Measurements from ENCODE around the gene FOCAD. TPM values are rescaled to one million over a fixed set of nuclear protein-coding genes. Genes with fewer than 3 reads are reported as not detected.

Gene FOCAD
- total RNA-seq, 1 donor from 2014 or later, result 57.2 TPM

GRCh38 chr9:20981486-20981885 is 297.4 kb downstream of the FOCAD start:
- Mint-ChIP-seq H3K4me3 (ENCODE audit: unreplicated experiment) (no peak overlapping the region), H3K9me3 (ENCODE audit: unreplicated experiment) (no peaks in the 10 kb centered on the region), H3K4me1 (ENCODE audit: unreplicated experiment) (no peaks in the 10 kb centered on the region), H3K36me3 (ENCODE audit: low read depth, unreplicated experiment) (peaks cover 9% of the 10 kb centered on the region), H3K27me3 (ENCODE audit: unreplicated experiment) (no peaks in the 10 kb centered on the region), H3K27ac (ENCODE audit: unreplicated experiment) (no peak overlapping the region)
- no peak for DNase-seq (ENCODE audit: low spot score)
- no peak for TF ChIP-seq CTCF (IDR thresholded peaks at IDR 0.05; ENCODE audit: unreplicated experiment)

- TF ChIP-seq CTCF (IDR thresholded peaks at IDR 0.05; ENCODE audit: unreplicated experiment), result no peak
- H3K27ac Mint-ChIP-seq (ENCODE audit: unreplicated experiment), result no peak overlapping the region
- H3K27me3 Mint-ChIP-seq (ENCODE audit: unreplicated experiment), result no peaks in the 10 kb centered on the region
- DNase-seq (ENCODE audit: low spot score), result no peak
- no peak overlapping the region for H3K4me3 Mint-ChIP-seq (ENCODE audit: unreplicated experiment)
- no peaks in the 10 kb centered on the region for H3K9me3 Mint-ChIP-seq (ENCODE audit: unreplicated experiment)
- H3K4me1 Mint-ChIP-seq (ENCODE audit: unreplicated experiment), result no peaks in the 10 kb centered on the region
- peaks cover 4% of the 10 kb centered on the region for H3K36me3 Mint-ChIP-seq (ENCODE audit: low read depth, unreplicated experiment)
Observed at GRCh38 chr9:20984506-20984905, 300.4 kb downstream of the FOCAD start.

- H3K9me3 Mint-ChIP-seq (ENCODE audit: unreplicated experiment), result peaks cover 3% of the 10 kb centered on the region
- H3K4me1 Mint-ChIP-seq (ENCODE audit: unreplicated experiment), result no peaks in the 10 kb centered on the region
- H3K4me3 Mint-ChIP-seq (ENCODE audit: unreplicated experiment), result no peak overlapping the region
- H3K27me3 Mint-ChIP-seq (ENCODE audit: unreplicated experiment), result peaks cover 3% of the 10 kb centered on the region
- no peak for DNase-seq (ENCODE audit: low spot score)
- H3K36me3 Mint-ChIP-seq (ENCODE audit: low read depth, unreplicated experiment), result peaks cover 19% of the 10 kb centered on the region
- H3K27ac Mint-ChIP-seq (ENCODE audit: unreplicated experiment), result no peak overlapping the region
- no peak for TF ChIP-seq CTCF (IDR thresholded peaks at IDR 0.05; ENCODE audit: unreplicated experiment)
Observed at GRCh38 chr9:20985851-20986600, 302.0 kb downstream of the FOCAD start.

- Mint-ChIP-seq H3K4me3 (ENCODE audit: unreplicated experiment) (no peak overlapping the region), H3K36me3 (ENCODE audit: low read depth, unreplicated experiment) (peaks cover 25% of the 10 kb centered on the region), H3K27ac (ENCODE audit: unreplicated experiment) (no peak overlapping the region), H3K4me1 (ENCODE audit: unreplicated experiment) (no peaks in the 10 kb centered on the region), H3K9me3 (ENCODE audit: unreplicated experiment) (peaks cover 3% of the 10 kb centered on the region), H3K27me3 (ENCODE audit: unreplicated experiment) (peaks cover 3% of the 10 kb centered on the region)
- TF ChIP-seq CTCF (IDR thresholded peaks at IDR 0.05; ENCODE audit: unreplicated experiment), result no peak
- DNase-seq (ENCODE audit: low spot score), result no peak
Observed at GRCh38 chr9:20987521-20987920, 303.5 kb downstream of the FOCAD start.

- no peak for DNase-seq (ENCODE audit: low spot score)
- peaks cover 25% of the 10 kb centered on the region for H3K36me3 Mint-ChIP-seq (ENCODE audit: low read depth, unreplicated experiment)
- H3K27me3 Mint-ChIP-seq (ENCODE audit: unreplicated experiment), result peaks cover 3% of the 10 kb centered on the region
Observed at GRCh38 chr9:20988061-20988460, 304.0 kb downstream of the FOCAD start.

More at GRCh38 chr9:20988061-20988460, 304.0 kb downstream of the FOCAD start:
- no peak overlapping the region for H3K4me3 Mint-ChIP-seq (ENCODE audit: unreplicated experiment)
- H3K4me1 Mint-ChIP-seq (ENCODE audit: unreplicated experiment), result no peaks in the 10 kb centered on the region
- no peak for TF ChIP-seq CTCF (IDR thresholded peaks at IDR 0.05; ENCODE audit: unreplicated experiment)
- H3K9me3 Mint-ChIP-seq (ENCODE audit: unreplicated experiment), result peaks cover 3% of the 10 kb centered on the region
- no peak overlapping the region for H3K27ac Mint-ChIP-seq (ENCODE audit: unreplicated experiment)

Data from endothelial cell (in vitro differentiated cells).